Hepatocyte (in vitro differentiated cells): Measurements from ENCODE around the gene UBE3C.

Experiments
- CTCF ChIP-seq: fragments of 200-600 bp; sonication (generic); IDR thresholded peaks from 2 replicates; pipeline ENCODE4 v1.5.1; 2016; ENCODE audit warnings: antibody characterized with exemption, mild to moderate bottlenecking; ENCODE audit not compliant: poor library complexity
- EZH2phosphoT487 ChIP-seq: fragments of 200-600 bp; sonication (generic); IDR thresholded peaks from one replicate; pipeline ENCODE4 v1.6.1; 2018; ENCODE audit warnings: antibody characterized with exemption, mild to moderate bottlenecking, low read depth, moderate library complexity; ENCODE audit not compliant: unreplicated experiment, severe bottlenecking

GRCh38 chr7:157244516-157245294 is 106.0 kb downstream of the UBE3C start:
- TF ChIP-seq CTCF (no peak), EZH2phosphoT487 (no peak)
